ENCODE results near the gene THSD7A.

DNA sequence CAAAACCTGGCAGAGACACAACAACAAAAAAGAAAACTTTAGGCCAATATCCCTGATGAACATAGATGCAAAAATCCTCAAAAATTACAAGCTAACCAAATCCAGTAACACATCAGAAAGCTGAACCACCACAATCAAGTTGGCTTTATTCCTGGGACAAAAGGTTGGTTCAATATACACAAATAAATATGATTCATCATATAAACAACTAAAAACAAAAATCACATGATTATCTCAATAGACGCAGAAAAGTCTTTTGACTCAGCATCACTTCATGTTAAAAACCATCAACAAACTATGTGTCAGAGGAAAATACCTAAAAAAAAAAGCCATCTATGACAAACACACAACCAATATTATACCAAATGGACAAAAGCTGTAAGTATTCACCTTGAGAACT, 283.5 kb downstream of the THSD7A start:
- TF ChIP-seq, protein P1, sequence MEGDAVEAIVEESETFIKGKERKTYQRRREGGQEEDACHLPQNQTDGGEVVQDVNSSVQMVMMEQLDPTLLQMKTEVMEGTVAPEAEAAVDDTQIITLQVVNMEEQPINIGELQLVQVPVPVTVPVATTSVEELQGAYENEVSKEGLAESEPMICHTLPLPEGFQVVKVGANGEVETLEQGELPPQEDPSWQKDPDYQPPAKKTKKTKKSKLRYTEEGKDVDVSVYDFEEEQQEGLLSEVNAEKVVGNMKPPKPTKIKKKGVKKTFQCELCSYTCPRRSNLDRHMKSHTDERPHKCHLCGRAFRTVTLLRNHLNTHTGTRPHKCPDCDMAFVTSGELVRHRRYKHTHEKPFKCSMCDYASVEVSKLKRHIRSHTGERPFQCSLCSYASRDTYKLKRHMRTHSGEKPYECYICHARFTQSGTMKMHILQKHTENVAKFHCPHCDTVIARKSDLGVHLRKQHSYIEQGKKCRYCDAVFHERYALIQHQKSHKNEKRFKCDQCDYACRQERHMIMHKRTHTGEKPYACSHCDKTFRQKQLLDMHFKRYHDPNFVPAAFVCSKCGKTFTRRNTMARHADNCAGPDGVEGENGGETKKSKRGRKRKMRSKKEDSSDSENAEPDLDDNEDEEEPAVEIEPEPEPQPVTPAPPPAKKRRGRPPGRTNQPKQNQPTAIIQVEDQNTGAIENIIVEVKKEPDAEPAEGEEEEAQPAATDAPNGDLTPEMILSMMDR (IDR thresholded peaks at IDR 0.05; ENCODE audit: low read depth, low read length, missing input control) = no peak
- TF ChIP-seq TAF1 (conservative IDR thresholded peaks at IDR 0.05) (no peak), GABPA (IDR thresholded peaks at IDR 0.05 in 1 of 2, conservative IDR thresholded peaks at IDR 0.05 in 1 of 2) (no peak), EGR1 (IDR thresholded peaks at IDR 0.05; ENCODE audit: low read depth in 2 of 2) (no peak), YY1 (IDR thresholded peaks at IDR 0.05) (no peak), RAD21 (IDR thresholded peaks at IDR 0.05) (no peak), JUND (IDR thresholded peaks at IDR 0.05) (no peak)
- TF ChIP-seq, protein P2, sequence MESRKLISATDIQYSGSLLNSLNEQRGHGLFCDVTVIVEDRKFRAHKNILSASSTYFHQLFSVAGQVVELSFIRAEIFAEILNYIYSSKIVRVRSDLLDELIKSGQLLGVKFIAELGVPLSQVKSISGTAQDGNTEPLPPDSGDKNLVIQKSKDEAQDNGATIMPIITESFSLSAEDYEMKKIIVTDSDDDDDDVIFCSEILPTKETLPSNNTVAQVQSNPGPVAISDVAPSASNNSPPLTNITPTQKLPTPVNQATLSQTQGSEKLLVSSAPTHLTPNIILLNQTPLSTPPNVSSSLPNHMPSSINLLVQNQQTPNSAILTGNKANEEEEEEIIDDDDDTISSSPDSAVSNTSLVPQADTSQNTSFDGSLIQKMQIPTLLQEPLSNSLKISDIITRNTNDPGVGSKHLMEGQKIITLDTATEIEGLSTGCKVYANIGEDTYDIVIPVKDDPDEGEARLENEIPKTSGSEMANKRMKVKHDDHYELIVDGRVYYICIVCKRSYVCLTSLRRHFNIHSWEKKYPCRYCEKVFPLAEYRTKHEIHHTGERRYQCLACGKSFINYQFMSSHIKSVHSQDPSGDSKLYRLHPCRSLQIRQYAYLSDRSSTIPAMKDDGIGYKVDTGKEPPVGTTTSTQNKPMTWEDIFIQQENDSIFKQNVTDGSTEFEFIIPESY (IDR thresholded peaks at IDR 0.05) = no peak
- TF ChIP-seq, protein P3, sequence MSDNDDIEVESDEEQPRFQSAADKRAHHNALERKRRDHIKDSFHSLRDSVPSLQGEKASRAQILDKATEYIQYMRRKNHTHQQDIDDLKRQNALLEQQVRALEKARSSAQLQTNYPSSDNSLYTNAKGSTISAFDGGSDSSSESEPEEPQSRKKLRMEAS (IDR thresholded peaks at IDR 0.05) = no peak

Data from liver (tissue), 3 donors.